ENCODE data around the gene STK39. TPM values are rescaled to one million over a fixed set of nuclear protein-coding genes. Genes with fewer than 3 reads are reported as not detected.

STK39 gene
- total RNA-seq, 1 donor from 2014 or later = 14.3 TPM

- H3K36me3 Mint-ChIP-seq (ENCODE audit: low read depth, unreplicated experiment) = no peaks in the 10 kb centered on the region
- no peak for TF ChIP-seq CTCF (IDR thresholded peaks at IDR 0.05; ENCODE audit: unreplicated experiment)
- peaks cover 2% of the 10 kb centered on the region for H3K27me3 Mint-ChIP-seq (ENCODE audit: unreplicated experiment)
- H3K9me3 Mint-ChIP-seq (ENCODE audit: unreplicated experiment) = no peaks in the 10 kb centered on the region
- no peak for DNase-seq (ENCODE audit: low spot score)
- no peak overlapping the region for H3K27ac Mint-ChIP-seq (ENCODE audit: unreplicated experiment)
- no peaks in the 10 kb centered on the region for H3K4me1 Mint-ChIP-seq (ENCODE audit: unreplicated experiment)
- no peak overlapping the region for H3K4me3 Mint-ChIP-seq (ENCODE audit: unreplicated experiment)
Observed at GRCh38 chr2:168091986-168092385, 155.4 kb downstream of the STK39 start.

- Mint-ChIP-seq H3K9me3 (ENCODE audit: unreplicated experiment) (no peaks in the 10 kb centered on the region), H3K27ac (ENCODE audit: unreplicated experiment) (no peak overlapping the region), H3K4me1 (ENCODE audit: unreplicated experiment) (no peaks in the 10 kb centered on the region)
Observed at GRCh38 chr2:168090366-168091135, 156.8 kb downstream of the STK39 start.

GRCh38 chr2:168089200-168089599, 158.2 kb downstream of the STK39 start:
- H3K9me3 Mint-ChIP-seq (ENCODE audit: unreplicated experiment) = no peaks in the 10 kb centered on the region
- H3K36me3 Mint-ChIP-seq (ENCODE audit: low read depth, unreplicated experiment) = no peaks in the 10 kb centered on the region
- no peak for DNase-seq (ENCODE audit: low spot score)

More at GRCh38 chr2:168090366-168091135, 156.8 kb downstream of the STK39 start:
- no peak for DNase-seq (ENCODE audit: low spot score)
- Mint-ChIP-seq H3K27me3 (ENCODE audit: unreplicated experiment) (peaks cover 2% of the 10 kb centered on the region), H3K36me3 (ENCODE audit: low read depth, unreplicated experiment) (no peaks in the 10 kb centered on the region), H3K4me3 (ENCODE audit: unreplicated experiment) (no peak overlapping the region)
- no peak for TF ChIP-seq CTCF (IDR thresholded peaks at IDR 0.05; ENCODE audit: unreplicated experiment)

GRCh38 chr2:168087401-168087800, 160.0 kb downstream of the STK39 start:
- Mint-ChIP-seq H3K27ac (ENCODE audit: unreplicated experiment) (no peak overlapping the region), H3K27me3 (ENCODE audit: unreplicated experiment) (peaks cover 2% of the 10 kb centered on the region), H3K36me3 (ENCODE audit: low read depth, unreplicated experiment) (peaks cover 4% of the 10 kb centered on the region), H3K4me1 (ENCODE audit: unreplicated experiment) (no peaks in the 10 kb centered on the region), H3K4me3 (ENCODE audit: unreplicated experiment) (no peak overlapping the region), H3K9me3 (ENCODE audit: unreplicated experiment) (no peaks in the 10 kb centered on the region)
- DNase-seq (ENCODE audit: low spot score) = no peak
- TF ChIP-seq CTCF (IDR thresholded peaks at IDR 0.05; ENCODE audit: unreplicated experiment) = no peak

More at GRCh38 chr2:168089200-168089599, 158.2 kb downstream of the STK39 start:
- Mint-ChIP-seq H3K4me1 (ENCODE audit: unreplicated experiment) (no peaks in the 10 kb centered on the region), H3K27ac (ENCODE audit: unreplicated experiment) (no peak overlapping the region), H3K27me3 (ENCODE audit: unreplicated experiment) (peaks cover 2% of the 10 kb centered on the region), H3K4me3 (ENCODE audit: unreplicated experiment) (no peak overlapping the region)
- TF ChIP-seq CTCF (IDR thresholded peaks at IDR 0.05; ENCODE audit: unreplicated experiment) = no peak

GRCh38 chr2:168086851-168087250, 160.5 kb downstream of the STK39 start:
- Mint-ChIP-seq H3K27me3 (ENCODE audit: unreplicated experiment) (peaks cover 2% of the 10 kb centered on the region), H3K4me3 (ENCODE audit: unreplicated experiment) (no peak overlapping the region), H3K36me3 (ENCODE audit: low read depth, unreplicated experiment) (peaks cover 6% of the 10 kb centered on the region), H3K4me1 (ENCODE audit: unreplicated experiment) (no peaks in the 10 kb centered on the region), H3K27ac (ENCODE audit: unreplicated experiment) (no peak overlapping the region), H3K9me3 (ENCODE audit: unreplicated experiment) (no peaks in the 10 kb centered on the region)
- DNase-seq (ENCODE audit: low spot score) = no peak
- TF ChIP-seq CTCF (IDR thresholded peaks at IDR 0.05; ENCODE audit: unreplicated experiment) = no peak
